Gastroesophageal sphincter (tissue), 4 donors: Measurements from ENCODE around the gene MC1R. TPM values are rescaled to one million over a fixed set of nuclear protein-coding genes. Genes with fewer than 3 reads are reported as not detected.

ENCODE experiments used
- ATAC-seq: fragments of 150-250 bp; one replicate; pipeline ENCODE4 v1.9.1; 2016; ENCODE audit warnings: mild to moderate bottlenecking, moderate library complexity
- H3K27ac ChIP-seq, 4 donors: fragments of 200-600 bp; sonication (generic) in 3 of 4; 1 replicate in 3 of 4; 2 replicates in 1 of 4; pipeline ENCODE4 v1.5.1; 2016 to 2019
- H3K27me3 ChIP-seq: fragments of 200-600 bp; sonication (generic); one replicate; pipeline ENCODE4 v1.5.1; 2019
- H3K36me3 ChIP-seq, 2 donors: fragments of 200-600 bp; sonication (generic); one replicate each; pipeline ENCODE4 v1.5.1; 2019; ENCODE audit warnings: control low read depth in 1 of 2
- H3K4me1 ChIP-seq, 3 donors: fragments of 200-600 bp; sonication (generic); 1 replicate in 2 of 3; 2 replicates in 1 of 3; pipeline ENCODE4 v1.5.1; 2016 to 2019; ENCODE audit warnings: control low read depth in 2 of 3
- H3K4me3 ChIP-seq, 2 donors: fragments of 200-600 bp; sonication (generic); one replicate each; pipeline ENCODE4 v1.5.1; 2019; ENCODE audit warnings: mild to moderate bottlenecking in 1 of 2, moderate library complexity in 1 of 2
- H3K9me3 ChIP-seq, 3 donors: fragments of 200-600 bp; sonication (generic); one replicate each; pipeline ENCODE4 v1.5.1; 2017 to 2019; ENCODE audit warnings: control low read depth in 2 of 3
- CTCF ChIP-seq, 4 experiments: fragments of 200-600 bp in 2 of 4; fragments of 450-650 bp in 2 of 4; sonication (generic) in 1 of 4; IDR thresholded peaks; one replicate each; pipeline ENCODE4 v1.5.1; 2017 to 2019; ENCODE audit warnings: antibody characterized with exemption in 4 of 4, mild to moderate bottlenecking in 2 of 4, moderate library complexity in 2 of 4
- EP300 ChIP-seq: sonication (generic); formaldehyde crosslinking; IDR thresholded peaks from one replicate; pipeline ENCODE4 v1.6.1; 2017; ENCODE audit warnings: antibody characterized with exemption, mild to moderate bottlenecking
- POLR2A ChIP-seq, 2 donors: fragments of 450-650 bp; IDR thresholded peaks; one replicate each; pipeline ENCODE4 v1.6.1; 2017; ENCODE audit warnings: antibody characterized with exemption in 2 of 2, mild to moderate bottlenecking in 2 of 2, moderate library complexity in 1 of 2
- POLR2AphosphoS5 ChIP-seq: sonication (generic); formaldehyde crosslinking; IDR thresholded peaks from one replicate; pipeline ENCODE4 v1.6.1; 2017; ENCODE audit warnings: antibody characterized with exemption
- WGBS, 2 donors: methylation state at CpG; one replicate each; pipeline ENCODE4 v1.1.5; 2018; ENCODE audit warnings: low coverage in 1 of 2; 5-methylcytosine and 5-hydroxymethylcytosine counted together
- total RNA-seq, 4 donors: library from RNA; depleted of rRNA; stranded (reverse); fragments of >200 nt; gene quantifications; one replicate each; pipeline ENCODE4 v1.1.0, GENCODE V29; 2016

The MC1R gene
- total RNA-seq, 4 donors from 2014 or later: 1.0 to 7.3 (median 3.6) TPM

GRCh38 chr16:89900885-89901284 lies 17.8 kb upstream of the MC1R start:
- no peak for TF ChIP-seq CTCF (IDR thresholded peaks at IDR 0.05)
- H3K4me3 ChIP-seq: no peak overlapping the region
- no peak for ATAC-seq
- no peaks in the 10 kb centered on the region for H3K9me3 ChIP-seq
- H3K4me1 ChIP-seq: no peaks in the 10 kb centered on the region
- H3K36me3 ChIP-seq: peaks cover 0 to 90% of the 10 kb centered on the region in 2 donors
- H3K27ac ChIP-seq: no peak overlapping the region
- H3K27me3 ChIP-seq: no peaks in the 10 kb centered on the region
- WGBS, 2 donors: 88% methylated on average over 3 of the region's 17 CpGs; no CpG with 5 or more reads in 1 of the 2 donors

DNA sequence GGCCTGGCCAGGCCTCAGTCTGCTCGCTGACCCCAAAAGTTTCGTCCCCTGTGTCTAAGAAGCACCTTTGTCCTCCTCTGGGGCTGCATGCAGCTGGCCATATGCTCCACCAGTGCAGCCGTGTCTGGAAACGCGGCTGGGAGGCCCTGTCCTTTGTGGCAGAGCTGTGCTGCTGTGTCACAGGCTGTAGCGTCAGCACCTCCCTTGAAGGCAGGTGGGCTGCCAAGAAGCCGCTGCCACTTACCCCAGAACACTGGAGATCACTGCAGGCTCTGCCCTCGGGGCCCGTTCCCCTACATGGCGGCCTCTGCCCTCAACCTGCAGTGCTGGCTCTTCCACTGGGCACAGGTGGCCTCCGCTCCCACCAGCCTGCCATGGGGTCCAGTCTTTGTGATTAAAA lies 15.7 kb upstream of the MC1R start:
- H3K27me3 ChIP-seq: no peaks in the 10 kb centered on the region
- H3K27ac ChIP-seq: no peak overlapping the region
- no peak overlapping the region for H3K4me3 ChIP-seq
- no peak for ATAC-seq
- peaks cover 0 to 90% of the 10 kb centered on the region in 2 donors for H3K36me3 ChIP-seq
- no peaks in the 10 kb centered on the region for H3K9me3 ChIP-seq
- TF ChIP-seq EP300: no peak
- 89% methylated on average over 4 of the region's 11 CpGs; no CpG with 5 or more reads in 1 of the 2 donors for WGBS, 2 donors
- H3K4me1 ChIP-seq: no peaks in the 10 kb centered on the region

GRCh38 chr16:89903908-89904515 lies 14.7 kb upstream of the MC1R start:
- WGBS, 2 donors: 77% methylated on average over 4 of the region's 19 CpGs; no CpG with 5 or more reads in 1 of the 2 donors

GRCh38 chr16:89904606-89905510 lies 13.8 kb upstream of the MC1R start:
- no peak for ATAC-seq
- TF ChIP-seq POLR2AphosphoS5 (no peak), POLR2A (IDR thresholded peaks at IDR 0.05) (no peak), CTCF (IDR thresholded peaks at IDR 0.05) (no peak), EP300 (no peak)
- WGBS, 2 donors: 67 to 80% methylated on average over 2 to 9 of the region's 31 CpGs
- no peaks in the 10 kb centered on the region for H3K9me3 ChIP-seq
- H3K27ac ChIP-seq: no peak overlapping the region
- H3K4me1 ChIP-seq: peaks cover 0 to 3% (median 2%) of the 10 kb centered on the region in 3 donors
- no peak overlapping the region for H3K4me3 ChIP-seq
- peaks cover 0 to 87% of the 10 kb centered on the region in 2 donors for H3K36me3 ChIP-seq
- H3K27me3 ChIP-seq: no peaks in the 10 kb centered on the region

More at GRCh38 chr16:89903908-89904515, 14.7 kb upstream of the MC1R start:
- Histone ChIP-seq H3K9me3 (no peaks in the 10 kb centered on the region), H3K4me1 (no peaks in the 10 kb centered on the region), H3K36me3 (peaks cover 0 to 90% of the 10 kb centered on the region in 2 donors), H3K27me3 (no peaks in the 10 kb centered on the region), H3K27ac (no peak overlapping the region), H3K4me3 (no peak overlapping the region)
- no peak for ATAC-seq
- TF ChIP-seq POLR2AphosphoS5: no peak

DNA sequence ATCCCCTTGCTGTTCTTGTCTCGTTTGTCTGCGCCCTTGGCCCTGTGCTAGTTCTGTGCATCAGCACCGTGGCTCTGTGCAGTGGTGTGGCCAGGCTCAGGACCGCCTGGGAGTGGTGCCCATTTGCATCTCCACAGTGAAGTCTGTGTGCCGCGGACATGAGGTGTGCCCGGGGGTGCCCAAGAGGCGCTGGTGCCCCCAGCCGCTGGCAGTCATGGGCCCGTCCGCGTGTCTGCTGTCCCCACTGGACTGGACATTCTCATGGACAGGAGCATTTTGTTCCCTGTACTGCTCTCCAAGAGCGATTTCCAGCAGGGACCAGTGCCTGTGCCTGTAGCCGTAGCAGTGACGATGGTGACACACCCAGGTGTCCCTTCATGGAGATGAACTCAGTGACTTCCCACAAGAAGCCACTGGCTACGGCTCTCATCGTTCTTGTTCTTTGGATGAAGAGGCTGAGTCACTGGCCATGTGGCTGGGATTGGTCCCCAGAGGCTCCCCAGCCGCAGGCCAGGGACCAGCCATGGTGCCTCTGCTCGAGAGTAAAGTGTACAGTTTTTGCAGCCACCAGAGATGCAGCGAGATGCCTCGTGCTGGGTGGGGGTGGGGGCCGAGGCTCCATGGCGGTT lies 13.0 kb upstream of the MC1R start:
- no peak for ATAC-seq
- WGBS, 2 donors: 63 to 100% methylated on average over 1 to 4 of the region's 23 CpGs
- no peak overlapping the region for H3K27ac ChIP-seq
- TF ChIP-seq POLR2AphosphoS5 (no peak), EP300 (no peak), CTCF (IDR thresholded peaks at IDR 0.05) (no peak), POLR2A (IDR thresholded peaks at IDR 0.05) (no peak)
- H3K4me1 ChIP-seq: peaks cover 0 to 10% (median 6%) of the 10 kb centered on the region in 3 donors
- no peaks in the 10 kb centered on the region for H3K27me3 ChIP-seq
- no peak overlapping the region for H3K4me3 ChIP-seq
- H3K36me3 ChIP-seq: peaks cover 0 to 87% of the 10 kb centered on the region in 2 donors
- H3K9me3 ChIP-seq: no peaks in the 10 kb centered on the region
